ENCODE data around the gene GSDMA.

GSDMA gene

GRCh38 chr17:39960524-39961041 lies 2.2 kb upstream of the GSDMA start:
- no peak for DNase-seq (ENCODE audit: low read depth)

- no peak for DNase-seq (ENCODE audit: low read depth)
These were observed 1.0 kb downstream of the GSDMA start for GRCh38 chr17:39963829-39964228.

GRCh38 chr17:39965017-39965699 lies 2.4 kb downstream of the GSDMA start:
- DNase-seq (ENCODE audit: low read depth): no peak

- DNase-seq (ENCODE audit: low read depth): no peak
These were observed 4.0 kb downstream of the GSDMA start for GRCh38 chr17:39966771-39967170.

- no peak for DNase-seq (ENCODE audit: low read depth)
These were observed 6.0 kb downstream of the GSDMA start for GRCh38 chr17:39968761-39969160.

- no peak for DNase-seq (ENCODE audit: low read depth)
These were observed 6.6 kb downstream of the GSDMA start for GRCh38 chr17:39969375-39969774.

DNA sequence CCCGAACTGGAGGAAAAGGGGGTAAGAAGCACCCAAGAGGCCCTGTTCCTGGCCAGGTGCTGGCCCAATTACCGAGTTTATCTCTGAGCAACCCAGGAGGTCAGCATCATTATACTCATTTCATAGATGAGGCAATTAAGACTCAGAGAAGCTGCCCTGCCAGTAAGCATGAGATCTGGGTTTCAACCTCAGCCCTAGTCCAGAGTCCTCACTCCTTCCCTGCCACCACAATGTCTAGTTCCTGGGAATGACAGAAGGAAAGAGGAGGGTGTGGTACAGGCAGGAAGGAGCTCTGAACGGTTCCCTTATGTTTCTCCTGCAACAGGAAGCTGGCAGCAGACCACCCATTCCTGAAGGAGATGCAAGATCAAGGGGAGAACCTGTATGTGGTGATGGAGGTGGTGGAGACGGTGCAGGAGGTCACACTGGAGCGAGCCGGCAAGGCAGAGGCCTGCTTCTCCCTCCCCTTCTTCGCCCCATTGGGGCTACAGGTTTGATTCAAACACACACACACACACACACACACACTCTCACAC lies 7.4 kb downstream of the GSDMA start:
- no peak for DNase-seq (ENCODE audit: low read depth)

GRCh38 chr17:39971076-39971603 lies 8.3 kb downstream of the GSDMA start:
- DNase-seq (ENCODE audit: low read depth): no peak

GRCh38 chr17:39972271-39972670 lies 9.5 kb downstream of the GSDMA start:
- peak; percentile 30 for DNase-seq (ENCODE audit: low read depth)

- DNase-seq (ENCODE audit: low read depth): no peak
These were observed 10.7 kb downstream of the GSDMA start for GRCh38 chr17:39973496-39973895.

GRCh38 chr17:39974433-39974832 lies 11.6 kb downstream of the GSDMA start:
- DNase-seq (ENCODE audit: low read depth): no peak

GRCh38 chr17:39975801-39976200 lies 13.0 kb downstream of the GSDMA start:
- no peak for DNase-seq (ENCODE audit: low read depth)

DNA sequence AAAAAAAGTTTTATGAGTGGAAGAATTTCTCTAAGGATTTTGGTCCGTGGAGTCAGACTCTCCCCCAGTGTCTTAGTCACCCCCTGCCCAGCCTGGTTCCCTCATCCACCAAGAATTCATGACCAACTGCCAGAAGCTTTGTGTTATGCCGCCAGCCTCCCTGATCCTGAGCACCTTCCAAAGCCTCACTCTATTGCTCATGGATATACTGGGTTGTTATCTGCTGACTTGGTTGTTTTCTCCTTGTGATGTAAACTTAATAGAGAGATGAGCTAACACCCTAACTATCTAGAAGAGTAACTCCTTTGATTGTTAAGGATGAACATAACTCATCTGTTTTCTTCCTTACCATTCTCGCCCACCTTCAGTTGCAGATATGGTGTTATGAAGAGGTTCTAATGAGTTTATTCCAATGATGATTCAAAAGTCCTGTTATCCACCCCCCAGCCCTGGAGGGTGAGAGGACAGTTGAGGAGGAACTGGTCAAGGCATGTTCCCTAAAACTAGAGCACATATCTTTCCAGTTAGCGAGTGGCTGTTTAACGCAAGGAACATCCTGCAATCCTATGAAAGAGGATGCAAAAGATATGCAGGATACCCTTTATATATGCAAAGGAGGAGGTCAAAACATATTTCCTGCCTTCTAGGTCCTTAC lies 16.3 kb downstream of the GSDMA start:
- peak; percentile 77 for DNase-seq (ENCODE audit: low read depth)

DNA sequence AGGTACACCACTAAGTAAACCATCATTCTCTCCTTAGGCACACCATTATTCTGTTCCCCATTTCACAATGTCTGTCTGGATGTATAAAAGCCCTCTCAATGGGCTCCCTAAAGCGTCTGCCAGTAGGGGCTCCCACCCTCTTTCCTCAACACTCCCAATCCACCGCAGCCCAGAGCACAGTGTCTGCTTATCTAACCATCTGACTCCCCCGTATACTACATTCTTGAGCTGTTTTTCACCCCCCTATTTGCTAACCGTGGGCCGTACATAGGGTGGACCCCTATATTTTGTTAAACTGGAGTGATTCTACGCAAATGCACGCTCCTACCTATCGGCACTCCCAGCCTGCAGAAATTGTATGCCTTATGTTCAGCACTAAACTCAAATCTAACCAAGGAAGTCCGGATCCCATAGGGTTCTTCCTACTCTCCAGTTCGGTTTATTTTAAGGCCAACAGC lies 17.1 kb downstream of the GSDMA start:
- DNase-seq (ENCODE audit: low read depth): no peak

GRCh38 chr17:39980351-39981206 lies 17.8 kb downstream of the GSDMA start, which contains the start of gene PSMD3:
Gene PSMD3, plus strand, starts transcription at chr17:39980807. Its CDS starts 164 bp downstream, at chr17:39980971.
- DNase-seq (ENCODE audit: low read depth): peak; percentile 100

DNA sequence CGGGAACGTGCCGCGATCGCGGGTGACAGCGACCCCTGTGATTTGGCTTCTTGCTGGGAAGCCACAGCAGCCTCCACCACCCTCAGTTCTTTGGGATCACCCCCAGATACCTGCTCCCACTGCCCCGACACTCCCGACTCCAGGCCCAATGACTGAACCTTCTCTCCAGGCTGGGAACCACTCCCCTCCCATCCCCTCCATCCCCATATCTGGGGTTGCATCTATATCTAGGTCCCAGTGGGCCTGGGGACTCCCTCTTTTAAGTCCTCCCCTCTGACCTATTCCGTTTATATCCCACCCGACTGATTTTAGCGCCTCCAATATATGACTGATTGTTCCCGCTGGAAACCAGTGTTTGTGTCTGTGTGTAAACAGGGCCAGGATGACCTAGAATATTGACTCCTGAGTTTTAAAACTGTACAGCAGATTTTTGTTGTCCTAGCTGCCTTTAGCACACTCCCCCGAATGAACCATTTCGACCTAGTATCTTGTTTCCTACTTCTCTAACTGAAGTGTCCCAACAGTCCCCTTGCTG lies 18.5 kb downstream of the GSDMA start:
- DNase-seq (ENCODE audit: low read depth): no peak

GRCh38 chr17:39981766-39982375 lies 19.1 kb downstream of the GSDMA start:
- no peak for DNase-seq (ENCODE audit: low read depth)

GRCh38 chr17:39988206-39988810 lies 25.5 kb downstream of the GSDMA start:
- no peak for DNase-seq (ENCODE audit: low read depth)

- no peak for DNase-seq (ENCODE audit: low read depth)
These were observed 31.6 kb downstream of the GSDMA start for GRCh38 chr17:39994448-39994847.

DNA sequence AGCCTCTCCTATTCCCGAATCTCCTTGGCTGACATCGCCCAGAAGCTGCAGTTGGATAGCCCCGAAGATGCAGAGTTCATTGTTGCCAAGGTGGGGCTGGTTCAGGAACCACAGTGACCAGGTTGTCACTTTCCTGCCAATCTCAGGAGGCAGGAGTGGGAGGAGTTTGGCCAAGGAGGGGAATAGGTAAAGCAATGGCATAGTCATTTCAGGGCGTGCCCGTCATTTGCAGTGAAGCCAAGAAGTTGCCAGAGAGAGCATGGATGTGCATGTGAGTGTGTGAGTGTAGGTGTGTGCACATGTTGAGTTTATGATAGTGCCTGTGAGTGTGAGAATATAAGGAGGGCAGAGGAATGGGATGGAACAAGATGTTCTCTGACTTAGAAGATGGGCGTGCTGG lies 32.6 kb downstream of the GSDMA start:
- no peak for DNase-seq (ENCODE audit: low read depth)

- DNase-seq (ENCODE audit: low read depth): no peak
These were observed 33.4 kb downstream of the GSDMA start for GRCh38 chr17:39996162-39996561.
